NT2/D1 (cell line): ENCODE measurements around the gene HECTD2.
"Not testable (repeated sequence)": the region's sequence is repeated elsewhere in the genome, so short reads cannot be mapped to it uniquely, and the experiment has no call there.

Source experiments
- DNase-seq: peaks from one replicate; pipeline ENCODE4 v3.0.0-alpha.2; 2011; ENCODE audit warnings: low read depth, low spot score
- H3K27me3 ChIP-seq: 2 replicates; pipeline ENCODE4 v1.6.0; 2011; ENCODE audit warnings: mild to moderate bottlenecking; ENCODE audit not compliant: insufficient read length, insufficient read depth
- H3K36me3 ChIP-seq: 2 replicates; pipeline ENCODE4 v1.6.1; 2011; ENCODE audit warnings: mild to moderate bottlenecking, low read length, mixed read lengths; ENCODE audit not compliant: insufficient read depth, insufficient read length
- H3K4me1 ChIP-seq: 2 replicates; pipeline ENCODE4 v1.5.1; 2011; ENCODE audit not compliant: insufficient read depth, insufficient read length
- H3K4me3 ChIP-seq: 2 replicates; pipeline ENCODE4 v1.5.1; 2011; ENCODE audit warnings: low read depth; ENCODE audit not compliant: insufficient read length
- H3K9ac ChIP-seq: 2 replicates; pipeline ENCODE4 v1.6.0; 2011; ENCODE audit warnings: low read depth; ENCODE audit not compliant: insufficient read length
- H3K9me3 ChIP-seq: 2 replicates; pipeline ENCODE4 v1.5.1; 2011; ENCODE audit warnings: mild to moderate bottlenecking, low read length; ENCODE audit not compliant: insufficient read depth
- SUZ12 ChIP-seq: IDR thresholded peaks from 2 replicates; pipeline ENCODE4 v1.6.1; 2011; ENCODE audit not compliant: insufficient read length, insufficient read depth; ENCODE audit errors: extremely low read depth
- YY1 ChIP-seq: IDR thresholded peaks from 2 replicates; pipeline ENCODE4 v1.6.1; 2011; ENCODE audit not compliant: insufficient read length, insufficient read depth
- ZNF274 ChIP-seq: IDR thresholded peaks from 2 replicates; pipeline ENCODE4 v1.6.1; 2011; ENCODE audit warnings: mild to moderate bottlenecking, low read depth, low read length

The HECTD2 gene

DNA sequence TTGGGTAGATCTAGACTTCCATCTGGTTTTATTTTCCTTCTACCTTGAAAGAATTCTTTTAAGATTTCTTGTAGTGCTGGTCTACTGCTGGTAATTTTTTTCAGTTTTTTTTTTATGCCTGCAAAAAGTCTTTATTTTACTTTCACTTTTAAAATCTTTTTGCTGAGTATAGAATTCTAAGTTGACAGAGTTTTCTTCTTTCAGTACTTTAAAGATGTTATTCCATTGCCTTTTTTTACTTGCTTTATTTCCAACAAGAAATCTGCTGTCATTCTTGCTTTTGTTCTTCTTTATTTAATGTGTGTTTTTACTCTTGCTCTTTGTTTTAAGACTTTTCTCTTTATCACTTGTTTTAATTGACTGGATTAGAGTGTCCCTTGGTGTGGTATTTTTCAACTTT is 36.1 kb upstream of the HECTD2 start:
- TF ChIP-seq YY1, result no peak
- no peak for TF ChIP-seq SUZ12
- TF ChIP-seq ZNF274, result no peak
- no peak for DNase-seq

DNA sequence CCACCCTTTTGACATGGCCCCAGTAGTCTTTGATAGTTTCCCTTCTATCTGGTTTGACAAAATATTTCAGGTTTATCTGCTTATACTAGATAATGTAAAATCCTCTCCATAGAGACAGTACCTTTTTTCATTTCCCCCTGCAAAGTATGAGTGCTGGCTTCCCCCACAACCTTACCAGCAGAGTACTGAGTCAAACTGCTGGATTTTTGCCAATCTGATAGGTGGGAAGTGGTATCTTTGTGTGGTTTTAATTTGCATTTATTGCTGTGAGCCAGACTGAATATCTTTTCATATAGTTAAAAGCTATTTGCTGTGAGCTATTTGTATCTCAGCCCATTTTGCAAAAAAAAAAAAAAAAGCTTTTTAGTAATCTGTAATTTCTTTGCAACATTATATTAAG is 32.1 kb upstream of the HECTD2 start:
- no peak for DNase-seq
- Histone ChIP-seq H3K27me3 (no peaks in the 10 kb centered on the region), H3K4me3 (no peak overlapping the region), H3K4me1 (no peaks in the 10 kb centered on the region), H3K9ac (no peak overlapping the region), H3K36me3 (no peaks in the 10 kb centered on the region), H3K9me3 (no peaks in the 10 kb centered on the region)
- no peak for TF ChIP-seq YY1

More for the DNA sequence above, 36.1 kb upstream of the HECTD2 start:
- Histone ChIP-seq H3K27me3 (no peaks in the 10 kb centered on the region), H3K4me3 (no peak overlapping the region), H3K9ac (no peak overlapping the region), H3K9me3 (no peaks in the 10 kb centered on the region), H3K4me1 (no peaks in the 10 kb centered on the region), H3K36me3 (no peaks in the 10 kb centered on the region)

DNA sequence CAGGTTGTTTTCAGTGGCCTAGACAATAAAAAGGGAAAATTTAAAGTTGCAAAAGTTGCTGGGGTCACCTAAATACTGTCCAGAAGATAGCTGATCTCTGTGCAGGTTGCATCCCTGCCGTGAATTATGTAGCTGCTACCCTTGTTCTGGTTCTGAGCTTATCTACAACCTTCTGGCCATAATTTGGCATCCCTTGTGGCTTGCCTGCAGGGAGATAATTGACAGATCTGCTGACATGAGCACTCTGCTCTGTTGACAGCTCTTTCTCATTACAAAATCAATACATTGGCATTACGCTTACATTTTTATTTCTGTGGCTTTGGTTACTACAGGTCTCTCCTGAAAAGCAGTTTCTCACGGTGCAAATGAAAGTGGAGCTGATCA is 29.3 kb upstream of the HECTD2 start:
- Histone ChIP-seq H3K4me3 (no peak overlapping the region), H3K9ac (no peak overlapping the region)
- TF ChIP-seq ZNF274 (no peak), YY1 (no peak), SUZ12 (no peak)

DNA sequence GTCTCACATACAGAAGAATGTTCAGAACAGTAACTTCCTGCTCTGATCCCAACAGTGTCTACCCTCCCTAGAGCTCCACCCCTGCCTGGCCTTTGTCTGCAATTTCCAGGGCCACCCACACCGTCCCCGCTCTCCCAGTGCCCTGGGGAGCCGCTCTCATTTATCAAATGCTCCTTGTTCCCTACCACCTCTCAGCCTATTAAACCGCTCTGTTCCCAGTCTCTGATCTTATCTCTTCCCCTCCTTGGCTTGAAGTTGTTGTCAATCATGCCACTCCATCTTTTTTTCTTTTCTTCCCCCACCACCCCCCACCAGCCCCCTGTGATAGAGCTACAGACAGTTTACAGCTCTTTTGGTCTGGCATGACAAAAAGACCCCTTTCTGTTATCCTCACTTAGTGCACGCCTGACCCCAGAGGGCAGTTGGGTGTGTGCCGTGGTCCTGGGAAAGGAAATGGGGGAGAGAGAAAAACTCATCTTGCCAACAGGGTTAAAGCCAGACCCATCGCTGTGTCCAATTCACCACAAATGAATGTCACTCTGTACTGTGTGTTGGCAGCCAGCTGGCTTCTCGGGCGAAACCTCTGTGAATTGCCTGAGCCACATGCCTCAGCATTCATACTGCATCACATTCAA is 28.8 kb upstream of the HECTD2 start:
- no peak for TF ChIP-seq SUZ12
- TF ChIP-seq ZNF274, result no peak
- TF ChIP-seq YY1, result no peak
- no peak for DNase-seq

More for the DNA sequence above, 29.3 kb upstream of the HECTD2 start:
- no peaks in the 10 kb centered on the region for H3K4me1 ChIP-seq
- DNase-seq, result no peak
- no peaks in the 10 kb centered on the region for H3K36me3 ChIP-seq
- no peaks in the 10 kb centered on the region for H3K9me3 ChIP-seq
- H3K27me3 ChIP-seq, result no peaks in the 10 kb centered on the region

GRCh38 chr10:91385306-91386085 is 24.6 kb upstream of the HECTD2 start:
- Histone ChIP-seq H3K9me3 (no peaks in the 10 kb centered on the region), H3K4me3 (no peak overlapping the region), H3K4me1 (no peaks in the 10 kb centered on the region), H3K9ac (no peak overlapping the region), H3K36me3 (no peaks in the 10 kb centered on the region), H3K27me3 (no peaks in the 10 kb centered on the region)
- TF ChIP-seq SUZ12 (no peak), ZNF274 (no peak), YY1 (no peak)
- DNase-seq, result no peak

More for the DNA sequence above, 28.8 kb upstream of the HECTD2 start:
- Histone ChIP-seq H3K36me3 (no peaks in the 10 kb centered on the region), H3K4me1 (no peaks in the 10 kb centered on the region), H3K27me3 (no peaks in the 10 kb centered on the region), H3K9ac (no peak overlapping the region), H3K9me3 (no peaks in the 10 kb centered on the region), H3K4me3 (no peak overlapping the region)

- no peak for DNase-seq
- Histone ChIP-seq H3K9me3 (no peaks in the 10 kb centered on the region), H3K27me3 (no peaks in the 10 kb centered on the region), H3K4me1 (no peaks in the 10 kb centered on the region), H3K9ac (no peak overlapping the region), H3K4me3 (no peak overlapping the region), H3K36me3 (no peaks in the 10 kb centered on the region)
- TF ChIP-seq ZNF274 (no peak), SUZ12 (no peak), YY1 (no peak)
Measured at GRCh38 chr10:91389636-91390512, 20.3 kb upstream of the HECTD2 start.

- not testable (repeated sequence) for H3K27me3 ChIP-seq, DNase-seq, H3K9ac ChIP-seq, H3K4me1 ChIP-seq, H3K9me3 ChIP-seq, H3K36me3 ChIP-seq, H3K4me3 ChIP-seq
Measured at GRCh38 chr10:91390513-91390825, 19.7 kb upstream of the HECTD2 start.

DNA sequence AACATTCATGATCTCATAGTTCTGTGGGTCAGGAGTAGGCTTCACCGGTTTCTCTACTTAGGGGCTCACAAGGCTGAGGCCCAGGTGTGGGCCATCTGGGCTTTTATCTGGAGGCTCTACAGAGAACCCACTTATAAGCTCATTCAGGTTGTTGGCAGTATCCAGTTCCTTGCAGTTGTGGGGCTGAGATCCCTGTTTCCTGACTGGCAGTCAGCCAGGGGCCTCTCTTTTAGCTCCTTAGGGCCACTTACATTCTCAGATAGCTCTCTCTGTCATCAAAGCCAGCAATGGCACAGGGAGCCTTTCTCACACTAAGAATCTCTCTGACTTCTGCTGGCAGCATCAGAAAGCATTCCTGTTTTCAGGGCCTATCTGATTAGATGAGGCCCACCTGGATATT is 18.2 kb upstream of the HECTD2 start:
- Histone ChIP-seq H3K9ac (no peak overlapping the region), H3K36me3 (no peaks in the 10 kb centered on the region), H3K4me1 (no peaks in the 10 kb centered on the region), H3K9me3 (no peaks in the 10 kb centered on the region), H3K4me3 (no peak overlapping the region), H3K27me3 (no peaks in the 10 kb centered on the region)
- TF ChIP-seq ZNF274 (no peak), SUZ12 (no peak), YY1 (no peak)
- DNase-seq, result no peak
